Epithelial cell of proximal tubule (primary cell): ENCODE measurements around the gene GMCL2. TPM values are rescaled to one million over a fixed set of nuclear protein-coding genes. Genes with fewer than 3 reads are reported as not detected.
"Not testable (repeated sequence)": the region's sequence is repeated elsewhere in the genome, so short reads cannot be mapped to it uniquely, and the experiment has no call there.

ENCODE experiments used
- DNase-seq: peaks from one replicate; pipeline ENCODE4 v3.0.0-alpha.2; 2011; ENCODE audit warnings: low read depth
- H3K4me3 ChIP-seq: 2 replicates; pipeline ENCODE4 v1.5.1; 2011; ENCODE audit warnings: low read depth, mild to moderate bottlenecking, low read length
- CTCF ChIP-seq: conservative IDR thresholded peaks from 2 replicates; pipeline ENCODE4 v1.5.1; 2012; ENCODE audit warnings: low read depth, mild to moderate bottlenecking, low read length
- total RNA-seq: library from RNA; depleted of rRNA; stranded (reverse); fragments of >200 nt; gene quantifications from 2 replicates; pipeline ENCODE4 v1.2.3, GENCODE V29; 2015

Gene GMCL2
- total RNA-seq, 1 donor from 2014 or later: not detected

GRCh38 chr5:178201221-178201926, 14.2 kb upstream of the GMCL2 start:
- DNase-seq: no peak
- no peak for TF ChIP-seq CTCF

GRCh38 chr5:178199581-178200434, 12.6 kb upstream of the GMCL2 start:
- no peak overlapping the region for H3K4me3 ChIP-seq
- TF ChIP-seq CTCF: no peak
- no peak for DNase-seq

More at GRCh38 chr5:178201221-178201926, 14.2 kb upstream of the GMCL2 start:
- H3K4me3 ChIP-seq: no peak overlapping the region

- TF ChIP-seq CTCF: no peak
- no peak for DNase-seq
- no peak overlapping the region for H3K4me3 ChIP-seq
Observed at GRCh38 chr5:178198706-178199105, 11.5 kb upstream of the GMCL2 start.

GRCh38 chr5:178198151-178198550, 11.0 kb upstream of the GMCL2 start:
- DNase-seq, H3K4me3 ChIP-seq: not testable (repeated sequence)

- DNase-seq: no peak
Observed at GRCh38 chr5:178196986-178197385, 9.8 kb upstream of the GMCL2 start.

GRCh38 chr5:178196281-178196812, 9.2 kb upstream of the GMCL2 start:
- no peak for DNase-seq
- H3K4me3 ChIP-seq: no peak overlapping the region
- no peak for TF ChIP-seq CTCF

More at GRCh38 chr5:178196986-178197385, 9.8 kb upstream of the GMCL2 start:
- TF ChIP-seq CTCF: peak; percentile 52
- no peak overlapping the region for H3K4me3 ChIP-seq

GRCh38 chr5:178194026-178194425, 6.9 kb upstream of the GMCL2 start:
- no peak for DNase-seq
- no peak for TF ChIP-seq CTCF
- H3K4me3 ChIP-seq: no peak overlapping the region
